Jurkat, Clone E6-1 (cell line): ENCODE data around the gene AK4.

Experiments
- DNase-seq: peaks from one replicate; pipeline ENCODE4 v3.0.0-alpha.2; 2011; ENCODE audit warnings: low read depth, low spot score
- H3K4me3 ChIP-seq: 2 replicates; pipeline ENCODE4 v1.5.1; 2011; ENCODE audit warnings: mild to moderate bottlenecking, low read length, control low read depth, moderate library complexity

AK4 gene

DNA sequence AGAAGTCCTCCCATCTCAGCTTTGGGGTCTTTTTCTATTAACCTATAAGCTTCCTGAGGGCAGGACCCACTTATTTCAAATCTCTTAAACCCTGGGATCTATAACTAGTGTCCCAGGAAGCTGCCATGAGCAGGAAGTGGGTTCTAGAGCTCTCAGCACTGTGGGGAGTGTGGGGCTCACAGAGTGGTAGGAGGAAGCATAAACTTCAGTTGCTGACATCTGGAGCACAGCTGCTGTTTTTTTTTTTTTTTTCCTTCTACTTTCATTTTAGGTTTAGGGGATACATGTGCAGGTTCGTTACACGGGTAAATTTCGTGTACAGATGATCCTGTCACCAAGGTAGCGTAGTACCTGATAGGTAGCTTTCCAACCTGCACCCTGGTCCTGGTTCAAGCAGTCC is 59.3 kb downstream of the AK4 start:
- DNase-seq, result peak; percentile 67

DNA sequence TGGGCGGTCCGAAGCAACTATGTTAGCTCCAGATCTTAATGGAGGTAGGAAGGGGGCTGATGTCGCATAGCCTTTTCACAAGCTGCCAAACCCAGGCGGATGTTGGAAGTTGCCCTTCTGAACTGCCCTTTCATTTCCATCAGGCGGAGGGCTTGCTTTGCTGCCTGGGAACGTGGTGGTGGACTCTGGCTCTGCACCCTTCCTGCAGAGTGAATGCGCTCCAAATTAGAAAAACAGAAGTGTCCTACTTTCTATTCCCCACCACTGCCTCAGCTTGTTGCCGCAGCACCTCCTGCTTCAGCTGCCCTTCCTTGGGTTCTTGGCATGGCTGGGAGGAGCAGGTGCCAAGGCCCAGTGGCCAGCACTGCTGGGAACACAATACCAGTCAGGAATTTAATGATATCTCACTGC is 60.6 kb downstream of the AK4 start:
- DNase-seq, result no peak
- no peak overlapping the region for H3K4me3 ChIP-seq

More for the DNA sequence above, 59.3 kb downstream of the AK4 start:
- H3K4me3 ChIP-seq, result no peak overlapping the region

DNA sequence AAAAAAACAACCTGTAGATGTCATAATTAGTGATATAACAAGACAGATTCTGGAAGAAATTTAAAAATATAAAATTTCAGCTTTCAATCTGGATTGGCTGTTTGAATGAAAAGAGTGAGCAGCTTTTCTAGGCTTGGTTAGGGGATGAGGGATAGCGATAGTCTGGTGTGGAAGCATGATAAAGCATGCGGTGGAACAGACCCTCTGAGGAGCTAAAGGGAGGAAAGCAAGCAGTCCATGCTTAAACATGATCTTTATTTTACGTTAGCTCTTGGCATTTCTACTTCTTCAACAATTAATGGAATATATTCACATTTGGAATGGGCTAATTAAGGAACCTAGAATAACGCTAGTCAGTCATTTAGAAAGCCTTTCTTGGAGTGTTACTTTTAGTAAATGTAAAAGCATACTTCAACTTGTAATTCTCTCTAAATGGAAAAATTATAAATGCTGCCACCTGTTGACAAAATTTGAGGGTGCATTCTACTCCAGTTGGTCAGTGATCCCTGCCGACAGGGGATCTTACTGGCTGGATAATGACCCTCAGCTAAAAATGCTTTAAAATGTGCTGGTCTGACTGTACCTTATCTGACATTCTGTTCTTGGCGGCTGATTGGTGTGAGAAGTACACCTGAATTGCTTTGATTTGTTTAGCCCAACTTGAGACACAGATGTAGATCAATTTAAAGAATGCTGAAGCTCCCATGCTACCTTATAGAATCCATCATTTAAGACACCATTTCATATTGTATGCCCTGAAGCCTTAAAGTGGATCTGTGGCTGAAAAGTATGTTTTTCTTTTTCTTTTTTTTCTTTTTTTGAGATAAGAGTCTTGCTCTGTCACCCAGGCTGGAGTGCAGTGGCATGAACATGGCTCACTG is 61.2 kb downstream of the AK4 start:
- no peak for DNase-seq
- H3K4me3 ChIP-seq, result no peak overlapping the region

DNA sequence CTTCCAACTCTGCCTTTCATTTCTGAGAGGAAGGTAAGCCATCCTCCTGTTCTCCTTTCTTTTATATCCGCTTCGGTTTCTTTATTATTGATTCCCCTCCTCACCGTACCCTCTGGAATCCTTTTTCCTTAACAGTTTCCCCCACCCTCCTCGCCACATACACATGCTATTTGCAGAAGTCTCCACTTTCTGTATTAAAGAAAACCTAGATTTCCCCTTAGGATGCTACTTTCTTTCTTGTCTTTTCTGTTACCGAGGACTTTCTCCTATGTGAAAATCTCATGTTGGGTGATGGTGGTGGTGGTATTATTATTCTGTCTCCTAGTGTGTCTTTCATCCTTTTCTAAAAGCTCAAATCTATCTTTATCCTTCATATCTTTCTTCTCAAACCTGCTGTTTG is 62.3 kb downstream of the AK4 start:
- no peak for DNase-seq
- no peak overlapping the region for H3K4me3 ChIP-seq

DNA sequence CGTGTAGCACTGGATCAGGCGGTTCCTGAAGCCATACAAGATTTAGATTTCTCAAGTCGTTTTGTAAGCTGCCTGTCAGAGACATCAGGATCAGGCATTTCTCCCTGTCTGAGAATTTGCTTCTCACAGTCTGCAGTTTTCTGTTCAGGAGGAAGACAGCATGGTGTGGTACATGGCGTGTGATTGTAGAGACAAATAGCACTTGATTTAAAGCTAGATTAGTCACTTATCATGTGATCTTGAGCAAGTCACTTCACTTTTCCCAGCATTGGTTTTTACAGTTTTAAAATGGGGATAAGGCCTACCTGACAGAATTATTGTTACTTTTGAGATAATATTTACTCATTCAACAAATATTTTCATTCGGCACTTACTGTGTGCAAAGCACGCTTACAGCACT is 63.3 kb downstream of the AK4 start:
- no peak for DNase-seq

DNA sequence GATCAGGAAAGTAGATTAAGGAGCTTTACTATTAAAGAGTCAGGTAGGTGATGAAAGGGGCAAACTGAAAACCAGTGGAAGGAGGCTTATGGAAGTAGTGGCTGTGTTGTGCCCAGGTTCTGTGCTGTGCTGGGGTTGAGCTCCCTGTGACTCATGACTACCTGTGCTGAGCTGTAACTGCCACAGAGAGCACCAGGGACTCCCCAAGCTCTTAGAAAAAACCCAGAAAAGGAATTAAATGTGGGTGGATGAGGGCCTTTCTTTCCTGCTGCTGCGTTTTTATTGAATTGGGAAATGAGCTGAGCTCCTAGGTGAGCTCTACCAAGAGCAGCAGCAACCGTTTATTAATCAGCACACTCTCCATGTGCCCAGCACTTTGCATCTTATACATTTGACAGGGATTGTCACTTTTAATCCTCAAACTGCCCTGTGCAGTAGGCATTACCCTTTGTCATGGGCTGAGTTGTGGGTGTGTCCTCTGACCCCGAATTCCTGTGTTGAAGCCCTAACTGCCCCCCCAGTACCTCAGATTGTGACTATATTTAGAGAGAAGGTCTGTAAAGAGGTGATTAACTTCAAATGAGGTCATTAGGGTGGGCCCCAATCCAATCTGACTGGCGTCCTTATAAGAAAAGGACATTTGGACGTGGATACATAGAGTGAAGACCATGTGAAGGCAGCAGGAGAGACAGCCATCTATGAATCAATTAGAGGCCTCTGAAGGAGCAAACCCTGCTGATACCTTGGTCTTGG is 65.4 kb downstream of the AK4 start:
- H3K4me3 ChIP-seq, result no peak overlapping the region
- DNase-seq, result no peak

More for the DNA sequence above, 63.3 kb downstream of the AK4 start:
- no peak overlapping the region for H3K4me3 ChIP-seq

DNA sequence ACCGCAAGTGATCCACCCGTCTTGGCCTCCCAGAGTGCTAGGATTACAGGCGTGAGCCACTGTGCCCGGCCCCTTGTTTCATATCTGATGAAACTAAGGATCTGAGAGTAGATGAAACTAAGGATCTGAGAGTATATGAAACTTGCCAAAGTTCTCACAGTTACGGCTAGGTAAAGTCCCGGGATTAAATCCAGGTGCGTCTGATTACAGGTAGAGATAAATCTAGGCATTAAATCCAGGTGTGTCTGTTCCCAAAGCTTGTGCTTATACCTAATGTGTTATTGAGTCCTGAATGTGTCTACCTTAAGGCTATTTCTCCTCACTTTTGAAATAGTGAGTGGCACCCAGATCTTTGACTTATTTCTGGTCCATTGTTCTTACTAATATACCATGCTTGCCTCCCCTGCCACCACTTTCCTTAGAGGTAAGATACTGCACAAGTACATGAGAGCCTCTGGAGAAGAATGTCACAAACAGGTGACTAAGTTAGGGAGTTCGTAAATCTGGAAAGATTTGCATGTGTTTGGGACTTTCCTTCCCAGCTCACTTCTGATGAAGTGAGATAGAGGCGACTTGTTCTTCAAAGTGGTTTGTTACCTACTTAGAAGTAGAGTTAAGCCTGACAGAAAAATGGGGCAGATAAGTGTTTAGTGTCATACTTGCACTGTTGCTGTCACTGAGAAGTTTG is 66.5 kb downstream of the AK4 start:
- no peak overlapping the region for H3K4me3 ChIP-seq
- DNase-seq, result no peak

DNA sequence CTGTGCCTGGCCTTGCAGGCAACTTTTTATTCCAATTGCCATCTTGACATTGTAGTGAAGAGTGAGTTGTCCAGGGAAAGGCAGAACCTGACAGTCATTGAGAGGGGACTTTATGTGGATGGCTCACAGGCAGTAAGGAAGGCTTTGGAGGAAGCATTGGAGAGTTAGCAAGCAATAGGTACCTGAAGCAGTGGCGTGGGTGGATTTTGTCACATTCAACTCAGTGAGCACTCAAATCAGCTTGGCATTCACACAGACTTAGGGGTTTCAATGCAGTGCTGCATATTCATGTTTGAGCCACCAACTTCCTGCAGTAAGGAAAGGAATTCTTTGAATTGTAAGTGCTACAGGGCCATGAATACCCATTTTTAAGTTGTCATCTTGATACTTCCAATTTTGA is 69.0 kb downstream of the AK4 start:
- no peak for DNase-seq
- H3K4me3 ChIP-seq, result no peak overlapping the region

DNA sequence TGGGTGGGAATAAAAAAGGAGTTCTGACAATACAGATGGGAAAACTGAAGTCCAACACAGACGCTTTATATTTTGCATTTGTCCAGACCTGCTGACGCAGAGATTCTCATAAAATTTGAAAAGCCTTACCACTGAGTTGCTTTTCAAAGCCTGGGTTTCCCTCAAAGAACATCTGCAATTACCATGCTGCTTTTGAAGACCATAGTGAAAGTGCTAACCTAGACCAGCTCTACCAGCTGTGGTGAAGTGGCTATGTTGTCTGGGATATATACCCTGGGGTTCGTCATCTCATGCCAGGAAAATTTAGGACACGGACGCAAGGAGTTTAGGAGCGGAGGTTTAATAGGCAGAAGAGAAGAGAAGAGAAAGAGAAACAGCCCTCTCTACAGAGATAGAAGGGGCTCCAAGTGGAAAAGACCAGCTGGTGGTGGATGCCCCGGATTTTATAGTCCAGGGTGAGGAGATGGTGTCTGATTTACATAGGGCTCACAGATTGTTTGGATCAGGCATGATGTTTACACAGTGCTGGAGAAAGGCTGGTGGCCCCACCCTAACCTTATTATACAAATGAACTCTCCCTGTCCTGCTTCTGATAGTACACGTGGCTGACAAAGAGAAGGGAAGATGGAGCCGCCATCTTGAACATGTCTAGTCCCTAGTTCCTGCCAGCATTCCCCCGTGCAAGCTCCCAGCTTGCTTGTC is 73.8 kb downstream of the AK4 start:
- no peak for DNase-seq
- no peak overlapping the region for H3K4me3 ChIP-seq

DNA sequence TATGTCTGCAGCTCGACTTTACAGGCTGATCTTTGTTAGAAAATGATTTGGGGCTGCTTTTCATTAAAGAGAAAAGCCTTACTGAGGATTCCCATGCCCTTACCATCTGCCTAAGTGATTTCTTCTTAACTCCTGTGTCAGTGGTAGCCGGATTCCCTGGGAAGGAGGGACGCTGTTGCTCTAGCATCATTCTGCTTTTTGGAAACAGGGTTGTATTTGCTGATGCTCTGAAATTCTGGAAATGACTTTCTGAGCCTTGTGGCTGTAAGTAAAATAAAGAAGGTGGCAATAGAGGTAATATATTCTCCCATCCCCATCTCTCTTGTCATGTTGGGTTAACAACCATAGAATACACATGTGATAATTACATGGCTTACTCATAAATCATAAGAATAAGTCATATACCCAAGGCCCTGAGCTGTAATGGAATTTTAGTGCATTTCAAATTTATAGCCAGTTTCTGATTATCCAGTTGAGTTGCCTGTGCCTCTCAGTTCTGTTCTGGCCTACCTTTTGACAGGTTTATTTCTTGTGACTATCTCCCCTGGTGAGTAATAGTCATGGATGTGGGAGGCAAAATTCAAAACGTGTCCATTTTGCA is 74.4 kb downstream of the AK4 start:
- H3K4me3 ChIP-seq, result no peak overlapping the region
- no peak for DNase-seq

DNA sequence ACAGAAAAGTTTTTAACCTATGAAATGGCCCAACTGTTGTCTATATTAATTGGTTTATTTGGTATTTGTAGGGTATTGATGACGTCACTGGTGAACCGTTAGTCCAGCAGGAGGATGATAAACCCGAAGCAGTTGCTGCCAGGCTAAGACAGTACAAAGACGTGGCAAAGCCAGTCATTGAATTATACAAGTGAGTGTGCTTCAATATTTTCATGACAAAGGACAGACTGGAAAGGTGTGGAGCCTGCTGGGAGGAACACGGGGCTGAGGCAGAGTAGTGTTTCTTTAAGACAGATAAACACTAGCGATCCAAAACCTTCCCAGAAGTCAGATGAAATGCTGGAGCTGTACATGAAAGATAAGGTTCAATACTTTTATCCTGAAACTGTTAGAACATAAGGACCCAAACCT is 76.7 kb downstream of the AK4 start:
- no peak for DNase-seq
- no peak overlapping the region for H3K4me3 ChIP-seq

DNA sequence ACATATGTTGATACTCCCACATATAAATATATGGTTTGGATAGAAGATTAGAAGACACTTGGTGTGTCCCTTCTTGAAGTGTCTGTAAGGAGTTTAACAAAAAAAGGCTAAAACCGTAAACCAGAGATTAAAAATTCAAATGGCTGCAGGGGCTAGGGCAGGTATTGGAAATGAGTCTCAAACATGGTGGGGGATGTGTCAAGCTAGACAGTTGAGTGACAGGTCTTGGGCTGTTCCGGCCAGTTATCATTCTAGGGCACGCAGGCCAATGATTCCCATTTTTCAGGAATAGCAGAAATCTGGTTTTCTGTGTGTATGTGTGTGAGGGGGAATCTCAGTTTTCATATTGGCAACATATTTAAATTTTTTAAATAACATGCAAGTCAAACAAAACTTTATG is 77.2 kb downstream of the AK4 start:
- H3K4me3 ChIP-seq, result no peak overlapping the region
- no peak for DNase-seq

DNA sequence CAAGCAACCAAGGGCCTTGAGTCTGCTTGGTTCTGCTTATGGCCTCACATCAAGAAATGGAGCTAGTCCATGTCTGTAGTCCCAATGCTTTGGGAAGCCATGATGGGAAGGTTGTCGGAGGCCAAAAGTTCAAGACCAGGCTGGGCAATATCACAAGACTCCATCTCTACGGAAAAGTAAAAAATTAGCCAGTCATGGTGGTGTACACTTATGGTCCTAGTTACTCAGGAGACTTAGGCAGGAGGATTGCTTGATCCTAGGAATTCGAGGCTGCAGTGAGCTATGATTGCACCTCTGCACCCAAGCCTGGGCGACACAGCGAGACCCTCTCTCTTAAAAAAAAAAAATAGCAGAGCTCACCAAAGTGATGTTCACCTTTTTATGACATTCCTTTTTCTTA is 81.2 kb downstream of the AK4 start:
- H3K4me3 ChIP-seq, result no peak overlapping the region
- no peak for DNase-seq

DNA sequence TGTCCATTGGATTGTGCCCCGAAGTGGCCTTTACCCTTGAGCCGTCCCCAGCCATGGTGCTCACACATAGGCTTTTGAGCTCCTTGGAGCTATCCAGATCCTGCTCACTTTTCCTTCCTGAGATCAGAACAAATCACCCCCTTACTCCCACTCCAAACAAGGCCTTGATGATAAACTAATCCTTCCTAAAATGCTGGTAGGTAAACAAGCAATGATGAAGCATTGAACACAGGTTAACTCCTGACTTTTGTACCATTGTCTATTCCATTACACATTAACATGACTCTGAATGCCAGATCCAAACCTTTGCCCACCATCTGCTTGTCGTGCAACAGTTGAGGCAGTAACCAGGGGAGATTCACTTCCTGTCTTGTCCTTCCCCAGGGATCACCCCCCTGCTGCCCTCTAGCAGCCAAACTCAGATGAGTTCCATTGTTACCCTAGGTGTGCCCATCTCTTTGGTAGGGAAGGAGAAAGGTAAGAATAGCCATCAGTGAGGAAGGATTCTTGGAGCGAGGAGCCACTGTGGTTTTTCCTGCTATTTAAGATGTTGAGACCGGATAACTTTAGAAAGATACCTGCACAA is 81.8 kb downstream of the AK4 start:
- H3K4me3 ChIP-seq, result no peak overlapping the region
- no peak for DNase-seq

DNA sequence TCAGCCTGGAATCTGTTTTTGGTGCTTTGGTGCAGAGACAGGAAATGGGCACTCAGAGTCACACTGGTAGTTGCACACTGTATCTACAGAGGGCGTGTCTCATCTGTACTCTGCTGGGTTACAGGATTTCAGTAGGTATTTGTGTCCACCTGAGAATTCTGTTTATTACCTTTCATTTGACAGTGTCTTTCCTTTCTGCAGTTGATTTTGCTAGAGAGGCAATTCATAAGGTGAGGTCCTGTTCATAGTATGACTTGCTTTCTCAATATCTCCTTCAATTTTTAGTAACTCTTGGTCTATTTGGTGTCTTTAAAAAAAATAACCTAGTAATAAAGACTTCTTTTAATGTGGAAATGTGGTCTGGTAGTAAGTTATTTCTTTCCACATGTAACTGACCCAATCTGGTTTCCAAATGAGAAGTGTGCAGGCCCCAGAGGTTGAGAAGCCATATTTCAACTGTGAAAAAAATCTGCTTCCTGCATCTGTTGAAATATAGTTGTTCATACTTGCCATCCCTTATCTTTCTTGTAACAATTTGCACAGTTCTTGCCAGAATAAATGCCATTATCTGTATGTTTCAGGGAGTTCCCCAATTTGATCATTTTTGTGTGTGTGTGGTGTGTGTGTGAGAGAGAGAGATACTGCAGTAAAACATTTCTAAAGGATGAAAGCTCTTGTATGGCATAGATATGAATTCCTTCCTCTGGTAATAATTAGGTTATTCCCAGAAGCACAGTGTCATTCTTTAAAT is 82.9 kb downstream of the AK4 start:
- no peak for DNase-seq
- H3K4me3 ChIP-seq, result no peak overlapping the region

DNA sequence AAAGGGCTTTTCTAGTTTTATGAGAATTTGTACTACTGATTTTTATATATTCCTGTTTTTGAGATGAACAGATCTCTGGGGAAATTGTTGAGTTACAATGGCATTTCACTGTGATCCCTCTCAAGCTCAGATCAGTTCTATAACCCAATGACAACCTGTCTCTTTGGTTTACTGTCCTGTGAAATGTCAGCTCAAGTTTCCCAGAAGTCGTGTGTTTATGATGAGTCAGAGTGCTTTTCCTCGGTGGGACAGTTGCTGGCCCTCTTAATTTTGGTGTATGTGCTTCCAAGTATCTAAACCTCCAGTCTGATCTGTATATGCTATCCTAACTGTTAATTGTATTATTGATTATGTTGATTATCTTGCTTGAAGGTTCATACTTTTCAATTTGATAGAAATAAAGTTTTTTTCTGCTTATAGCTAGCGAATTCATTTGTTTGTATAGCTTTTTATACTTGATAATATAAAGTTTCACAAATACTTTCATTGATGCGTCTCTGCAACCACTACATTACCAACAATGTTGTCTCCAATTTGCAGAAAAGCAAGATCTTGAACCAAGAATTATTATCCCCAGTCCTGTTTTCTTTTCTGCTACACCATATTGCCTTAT is 83.8 kb downstream of the AK4 start:
- H3K4me3 ChIP-seq, result no peak overlapping the region
- DNase-seq, result no peak

DNA sequence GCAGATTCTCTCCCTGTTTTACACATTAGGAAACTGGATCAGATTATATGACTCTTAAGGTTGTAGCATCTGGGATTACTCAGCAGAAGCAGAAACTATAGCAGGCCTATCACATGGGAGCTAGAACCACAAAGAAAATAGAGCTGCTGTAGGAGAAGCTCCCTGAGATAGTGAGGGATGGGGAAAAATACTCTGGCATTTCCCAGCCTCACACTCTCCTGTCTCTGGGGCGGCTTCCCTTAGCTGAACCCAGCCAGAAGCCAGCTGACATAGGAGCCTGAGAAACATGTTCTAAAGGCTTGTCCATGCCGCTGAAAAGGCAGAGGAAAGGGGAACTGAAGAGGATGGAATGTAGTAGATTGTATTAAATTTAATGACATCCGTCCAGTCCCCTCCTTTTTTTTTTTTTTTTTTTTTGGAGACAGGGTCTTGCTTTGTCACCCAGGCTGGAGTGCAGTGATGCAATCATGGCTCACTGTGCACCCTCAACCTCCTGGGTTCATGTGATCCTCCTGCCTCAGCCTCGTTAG is 84.5 kb downstream of the AK4 start:
- DNase-seq, result no peak
- H3K4me3 ChIP-seq, result no peak overlapping the region
